Measurements from ENCODE around the gene ELL2.
A peak's percentile ranks its signal among the peaks of the same experiment; 100 is the strongest.
"Not testable (repeated sequence)": the region's sequence is repeated elsewhere in the genome, so short reads cannot be mapped to it uniquely, and the experiment has no call there.

ELL2 gene

GRCh38 chr5:95927927-95928723 is 33.5 kb downstream of the ELL2 start:
- DNase-seq = peak in 1 of 2 donors; percentile 9

GRCh38 chr5:95927300-95927699 is 34.4 kb downstream of the ELL2 start:
- DNase-seq = not testable (repeated sequence)

- no peak for DNase-seq
Measured at GRCh38 chr5:95925939-95926338, 35.7 kb downstream of the ELL2 start.

- DNase-seq = no peak
Measured at GRCh38 chr5:95925378-95925744, 36.3 kb downstream of the ELL2 start.

- DNase-seq = no peak
Measured at GRCh38 chr5:95924720-95925377, 36.8 kb downstream of the ELL2 start.

- DNase-seq = no peak
Measured at GRCh38 chr5:95923918-95924544, 37.6 kb downstream of the ELL2 start.

GRCh38 chr5:95922798-95923197 is 38.9 kb downstream of the ELL2 start:
- no peak for DNase-seq

GRCh38 chr5:95921501-95921900 is 40.1 kb downstream of the ELL2 start:
- DNase-seq = no peak

- no peak for DNase-seq
Measured at GRCh38 chr5:95920822-95921221, 40.8 kb downstream of the ELL2 start.

GRCh38 chr5:95919658-95920057 is 42.0 kb downstream of the ELL2 start:
- no peak for DNase-seq

- DNase-seq = no peak
Measured at GRCh38 chr5:95918421-95919006, 43.1 kb downstream of the ELL2 start.

- no peak for DNase-seq
Measured at GRCh38 chr5:95917207-95917606, 44.4 kb downstream of the ELL2 start.

- DNase-seq = no peak
Measured at GRCh38 chr5:95916687-95917085, 45.0 kb downstream of the ELL2 start.

GRCh38 chr5:95915999-95916686 is 45.5 kb downstream of the ELL2 start:
- no peak for DNase-seq

- DNase-seq = no peak
Measured at GRCh38 chr5:95913663-95914062, 48.0 kb downstream of the ELL2 start.

GRCh38 chr5:95912029-95912428 is 49.6 kb downstream of the ELL2 start:
- no peak for DNase-seq

- no peak for DNase-seq
Measured at GRCh38 chr5:95910521-95910920, 51.1 kb downstream of the ELL2 start.

GRCh38 chr5:95909738-95910137 is 51.9 kb downstream of the ELL2 start:
- no peak for DNase-seq

GRCh38 chr5:95908799-95909198 is 52.9 kb downstream of the ELL2 start:
- DNase-seq = no peak

- DNase-seq = no peak
Measured at GRCh38 chr5:95907740-95908706, 53.6 kb downstream of the ELL2 start.

- peak in 1 of 2 donors; percentile 7 for DNase-seq
Measured at GRCh38 chr5:95907067-95907705, 54.5 kb downstream of the ELL2 start.

Measured in CD4-positive, alpha-beta T cell treated with Interferon alpha-2 for 1 hour (primary cell).